Cardiac fibroblast (primary cell): ENCODE data around the gene NFKBIB.

Source experiments
- DNase-seq, 2 donors: peaks; one replicate each; pipeline versions ENCODE4 v3.0.0 to v3.0.0-alpha.2; 2010; ENCODE audit warnings: low read depth in 2 of 2
- H3K4me3 ChIP-seq, 2 donors: replicated peaks in 1 of 2; 1 replicate in 1 of 2; 2 replicates in 1 of 2; pipeline ENCODE4 v1.5.1; 2011; ENCODE audit warnings: low read depth in 2 of 2, low read length in 2 of 2, mild to moderate bottlenecking in 2 of 2, moderate library complexity in 1 of 2
- CTCF ChIP-seq: IDR thresholded peaks from one replicate; pipeline ENCODE4 v1.5.1; 2011; ENCODE audit warnings: low read depth, mild to moderate bottlenecking, low read length, inconsistent platforms

NFKBIB gene

DNA sequence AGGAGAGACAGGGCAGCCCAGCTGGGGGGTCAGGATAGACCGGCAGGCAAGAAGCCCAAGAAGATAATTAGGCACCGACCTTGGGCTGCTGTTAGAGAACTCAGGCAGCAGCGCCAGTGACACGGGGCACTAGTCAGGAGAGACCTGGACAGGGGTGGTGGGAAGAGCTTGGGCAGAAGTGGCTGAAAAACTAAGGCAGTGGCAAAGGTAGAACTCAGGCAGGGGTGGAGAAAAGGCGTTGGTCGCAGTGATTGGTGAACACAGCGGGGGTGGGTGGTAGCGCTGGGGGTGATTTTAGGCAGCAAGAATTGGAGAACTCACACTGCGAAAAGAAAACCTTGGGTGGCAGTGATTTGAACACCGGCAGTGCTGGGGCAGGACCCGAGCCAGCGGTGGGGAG, 7.9 kb downstream of the NFKBIB start:
- no peak overlapping the region for H3K4me3 ChIP-seq
- no peak for DNase-seq
- no peak for TF ChIP-seq CTCF

- DNase-seq: no peak
- TF ChIP-seq CTCF: no peak
- H3K4me3 ChIP-seq: no peak overlapping the region
Observed at GRCh38 chr19:38908911-38909310, 9.1 kb downstream of the NFKBIB start.

GRCh38 chr19:38910488-38910887, 10.7 kb downstream of the NFKBIB start:
- no peak for TF ChIP-seq CTCF
- no peak overlapping the region for H3K4me3 ChIP-seq
- DNase-seq: no peak

- no peak for DNase-seq
- no peak overlapping the region for H3K4me3 ChIP-seq
- TF ChIP-seq CTCF: no peak
Observed at GRCh38 chr19:38911388-38912001, 11.7 kb downstream of the NFKBIB start.

- no peak for TF ChIP-seq CTCF
- H3K4me3 ChIP-seq: no peak overlapping the region
- DNase-seq: no peak
Observed at GRCh38 chr19:38912600-38913514, 13.1 kb downstream of the NFKBIB start.

GRCh38 chr19:38913958-38914357, 14.2 kb downstream of the NFKBIB start:
- H3K4me3 ChIP-seq: no peak overlapping the region
- TF ChIP-seq CTCF: no peak
- DNase-seq: no peak
